Measurements from ENCODE around the gene TMC2.
"Not testable (repeated sequence)": the region's sequence is repeated elsewhere in the genome, so short reads cannot be mapped to it uniquely, and the experiment has no call there.

Gene TMC2

GRCh38 chr20:2680046-2680445, 143.7 kb downstream of the TMC2 start:
- no peak for DNase-seq

GRCh38 chr20:2682040-2682439, 145.7 kb downstream of the TMC2 start:
- DNase-seq = not testable (repeated sequence)

GRCh38 chr20:2684817-2685216, 148.4 kb downstream of the TMC2 start:
- not testable (repeated sequence) for DNase-seq

GRCh38 chr20:2687514-2687913, 151.1 kb downstream of the TMC2 start:
- no peak for DNase-seq

DNA sequence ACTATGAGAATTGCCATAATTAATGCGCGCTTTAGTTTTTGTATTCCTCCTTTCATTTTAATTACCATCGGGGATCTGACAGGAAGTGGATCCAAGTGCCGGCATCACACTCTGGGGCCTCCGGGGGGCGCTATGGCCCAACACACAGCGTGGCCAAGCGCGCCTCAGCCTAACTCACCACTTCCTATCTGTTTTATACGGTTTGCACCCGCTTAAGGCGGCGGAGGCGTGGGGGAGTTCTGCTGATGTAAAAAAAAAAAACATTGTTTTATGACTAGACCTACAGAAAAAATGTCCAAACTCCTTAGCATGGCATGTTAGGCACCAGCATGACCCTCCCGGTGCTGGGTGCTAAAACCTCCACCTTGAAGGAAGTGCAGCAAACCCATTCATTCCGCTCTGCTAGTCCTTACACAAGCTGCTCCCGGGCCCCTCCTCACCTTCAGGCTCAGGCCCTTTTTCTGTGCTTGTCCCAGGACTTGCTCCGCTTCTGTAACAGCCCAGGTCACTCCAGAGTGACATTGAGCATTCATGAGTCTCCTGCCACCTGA, 151.7 kb downstream of the TMC2 start:
- DNase-seq = peak; percentile 85

DNA sequence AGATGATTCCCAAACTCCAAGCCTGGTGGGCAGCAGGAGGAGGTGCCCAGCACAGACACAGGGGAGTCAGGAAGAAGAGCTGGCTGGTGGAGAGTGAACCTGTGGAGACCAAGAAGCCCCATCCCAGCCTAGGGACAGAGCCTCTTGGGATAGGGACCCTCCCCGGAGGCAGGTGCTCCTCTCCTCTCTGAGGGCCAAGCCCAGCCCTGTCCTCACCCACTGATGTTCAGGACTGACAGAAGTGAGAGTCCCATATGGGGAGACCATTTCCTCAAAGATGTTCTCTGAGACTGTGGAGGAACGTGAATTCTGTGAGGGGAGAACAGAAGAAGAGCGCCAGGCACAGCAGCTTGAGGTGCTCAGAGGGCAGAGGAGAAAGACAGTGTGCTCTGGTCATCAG, 153.8 kb downstream of the TMC2 start:
- DNase-seq = no peak

- no peak for DNase-seq
These were observed 154.3 kb downstream of the TMC2 start for GRCh38 chr20:2690718-2691117.

DNA sequence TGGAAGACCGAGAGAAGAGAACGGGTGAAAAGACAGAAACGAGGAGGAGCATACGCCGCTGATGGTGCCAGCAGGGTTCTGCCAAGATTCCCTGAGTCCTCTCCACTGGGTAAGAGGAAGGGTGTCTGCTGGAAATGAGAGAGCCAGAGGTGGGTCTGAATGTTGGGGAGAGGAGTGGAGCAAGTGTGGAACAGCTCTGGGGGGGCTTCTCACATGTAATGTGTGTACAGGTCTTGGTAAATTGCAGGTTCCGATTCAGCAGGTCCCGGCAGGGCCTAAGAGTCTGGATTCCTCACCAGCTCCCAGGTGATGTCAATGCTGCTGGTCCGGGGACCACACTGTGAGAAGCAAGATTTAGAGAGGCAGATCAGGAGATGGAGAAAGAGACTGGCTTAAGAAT, 154.8 kb downstream of the TMC2 start:
- DNase-seq = no peak

Data from stimulated activated CD8-positive, alpha-beta memory T cell treated with anti-CD3 and anti-CD28 coated beads, Interleukin-4, amount 100 ng/mL, for 48 hours (primary cell).